ENCODE data around the gene TM9SF2.

- TF ChIP-seq BHLHE40 (IDR thresholded peaks at IDR 0.05; ENCODE audit: borderline replicate concordance), result no peak
- TF ChIP-seq ELF4 (IDR thresholded peaks at IDR 0.05), result no peak
- TF ChIP-seq FOXK2 (IDR thresholded peaks at IDR 0.05), result no peak
- TF ChIP-seq SUZ12 (IDR thresholded peaks at IDR 0.05), result no peak
Observed at GRCh38 chr13:99523838-99524237, 22.6 kb downstream of the TM9SF2 start.

Data from HEK293T (cell line).